GM21619 (cell line): ENCODE data around the gene TWIST2.

Source experiments
- ATAC-seq: cut with Tn5 transposase; IDR thresholded peaks from one replicate; pipeline ENCODE4 v1.9.1; 2021; ENCODE audit not compliant: unreplicated experiment

Gene TWIST2

DNA sequence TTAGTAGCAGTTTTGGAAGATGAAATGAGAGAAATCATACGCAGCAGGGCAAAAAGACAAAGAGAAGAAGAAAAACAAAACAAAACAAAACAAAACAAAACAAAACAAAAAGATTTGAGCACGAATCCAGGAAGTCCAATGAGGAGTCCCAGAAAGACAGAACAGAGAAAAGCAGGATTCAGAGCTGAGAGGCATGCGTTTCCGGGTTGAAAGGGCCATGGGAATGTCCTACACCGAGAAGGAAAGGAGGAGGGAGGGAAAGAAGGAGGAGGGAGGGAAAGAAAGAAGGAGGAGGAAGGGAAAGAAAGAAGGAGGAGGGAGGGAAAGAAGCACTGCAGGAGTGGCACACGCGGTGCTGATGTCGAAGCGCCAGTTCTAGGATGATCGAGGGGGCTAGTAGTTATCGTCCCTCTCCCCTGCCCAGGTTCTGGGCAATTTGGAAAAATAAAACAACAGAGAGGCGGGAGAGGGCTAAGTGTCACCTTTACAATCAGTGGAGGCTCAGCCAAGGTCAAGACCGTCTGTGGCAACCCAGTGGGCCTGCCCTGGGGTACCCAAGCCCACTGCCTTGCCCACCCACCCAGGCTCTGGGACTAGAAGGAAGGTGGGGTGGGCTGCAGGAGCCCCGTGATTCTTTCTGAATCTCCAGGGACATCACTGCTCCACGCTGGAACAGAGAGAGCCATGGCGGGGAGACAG, 68.4 kb downstream of the TWIST2 start:
- no peak for ATAC-seq

DNA sequence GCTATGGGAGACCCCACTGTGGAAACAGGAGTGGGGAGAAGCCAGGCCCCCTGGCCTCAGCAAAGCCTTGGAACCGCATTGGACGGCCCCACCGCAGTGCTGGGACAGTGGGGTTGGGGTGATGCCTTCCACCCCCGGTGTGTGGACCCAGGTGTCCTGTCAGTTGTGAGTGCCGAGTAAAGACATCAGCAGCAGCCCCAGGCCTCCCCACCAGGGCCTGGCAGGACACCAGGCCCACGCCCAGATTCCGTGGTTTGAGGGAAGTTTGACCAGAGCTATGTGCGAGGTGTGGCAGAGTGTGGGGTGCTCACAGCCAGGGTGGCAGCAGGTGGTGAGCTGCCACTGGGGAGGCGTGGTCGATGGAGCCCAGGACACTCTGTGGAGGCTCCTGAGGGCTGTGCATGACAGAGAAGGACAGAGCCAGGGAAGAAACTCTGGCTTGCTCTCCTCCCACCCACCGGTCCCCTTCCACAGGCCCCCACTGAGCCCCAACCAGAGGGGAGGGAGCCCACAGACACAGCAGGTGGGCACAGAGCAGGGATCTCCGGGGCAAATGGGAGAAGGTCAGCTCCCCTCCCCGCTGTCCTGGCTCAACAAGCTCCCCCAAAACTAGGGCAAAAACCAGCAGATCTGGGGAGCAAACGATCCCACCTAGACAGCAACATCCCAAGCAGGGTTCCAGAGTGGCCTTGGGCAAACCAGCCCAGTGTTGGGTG, 69.1 kb downstream of the TWIST2 start:
- no peak for ATAC-seq

- no peak for ATAC-seq
Observed at GRCh38 chr2:238919307-238919706, 71.4 kb downstream of the TWIST2 start.

GRCh38 chr2:238920053-238920452, 72.2 kb downstream of the TWIST2 start:
- no peak for ATAC-seq

DNA sequence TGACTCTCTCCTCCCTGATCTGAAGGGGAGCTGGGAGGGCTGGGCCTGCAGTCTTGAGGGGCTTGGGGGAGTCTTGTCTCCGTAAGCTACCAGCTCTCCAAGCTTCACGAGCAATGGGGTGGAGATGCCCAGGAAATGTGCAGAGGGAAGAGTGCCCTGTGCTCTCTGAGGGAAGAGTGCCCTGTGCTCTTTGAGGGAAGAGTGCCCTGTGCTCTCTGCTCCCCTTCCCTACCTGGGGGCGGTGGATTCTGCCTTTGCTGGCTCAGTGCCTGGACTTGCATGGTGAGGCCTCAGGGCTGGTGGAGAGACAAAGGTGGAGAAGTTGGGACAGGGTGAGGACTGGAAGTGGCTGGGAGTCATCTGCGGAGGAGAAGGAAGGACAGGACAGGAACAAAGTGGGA, 72.7 kb downstream of the TWIST2 start:
- no peak for ATAC-seq

DNA sequence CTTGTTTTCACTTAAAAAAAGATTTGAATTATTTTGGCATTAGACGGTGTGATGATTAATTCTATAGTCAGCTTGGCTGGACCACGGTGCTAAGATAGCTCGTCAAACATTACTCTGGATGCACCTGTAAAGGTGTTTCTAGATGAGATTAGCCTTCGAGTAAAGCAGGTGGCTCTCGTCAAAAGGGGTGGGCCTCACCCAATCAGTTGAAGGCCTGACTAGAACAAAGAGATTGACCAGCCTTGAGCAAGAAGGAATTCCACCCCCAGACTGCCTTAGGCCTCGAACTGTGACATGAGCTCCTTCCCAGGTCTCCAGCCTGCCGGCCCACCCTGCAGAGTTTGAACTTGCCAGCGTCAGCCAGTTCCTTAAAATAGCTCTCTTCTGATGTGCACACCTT, 73.4 kb downstream of the TWIST2 start:
- ATAC-seq: no peak

DNA sequence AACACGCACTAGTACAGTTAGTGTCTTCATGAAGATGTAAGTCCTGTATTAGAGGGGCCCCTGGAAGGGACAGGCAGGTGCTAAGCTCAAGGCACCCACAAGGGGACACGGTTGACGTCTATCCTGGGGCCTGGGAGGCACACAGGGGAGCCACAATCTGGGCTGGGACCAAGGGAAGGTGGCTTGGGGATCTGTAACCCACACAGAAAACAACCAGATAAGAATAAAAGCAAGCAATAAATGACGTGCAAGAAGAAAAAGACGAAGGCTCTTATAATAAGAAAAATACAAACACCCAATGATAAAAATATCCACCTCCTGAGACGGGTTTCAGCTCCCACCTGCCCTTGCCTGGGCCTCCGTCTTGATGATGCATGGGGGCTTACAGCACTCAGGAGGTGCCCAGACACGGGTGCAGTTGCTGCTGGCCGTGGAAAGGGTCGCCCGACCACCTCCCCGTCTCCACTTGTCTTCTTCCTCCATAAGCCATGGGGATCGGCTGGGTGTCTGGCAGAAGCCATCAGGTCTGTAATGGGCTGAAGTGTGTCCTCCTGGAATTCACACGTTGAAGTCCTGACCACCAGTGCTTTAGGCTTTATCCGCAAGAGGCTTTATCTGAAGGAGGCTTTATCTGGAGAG, 73.9 kb downstream of the TWIST2 start:
- ATAC-seq: no peak

DNA sequence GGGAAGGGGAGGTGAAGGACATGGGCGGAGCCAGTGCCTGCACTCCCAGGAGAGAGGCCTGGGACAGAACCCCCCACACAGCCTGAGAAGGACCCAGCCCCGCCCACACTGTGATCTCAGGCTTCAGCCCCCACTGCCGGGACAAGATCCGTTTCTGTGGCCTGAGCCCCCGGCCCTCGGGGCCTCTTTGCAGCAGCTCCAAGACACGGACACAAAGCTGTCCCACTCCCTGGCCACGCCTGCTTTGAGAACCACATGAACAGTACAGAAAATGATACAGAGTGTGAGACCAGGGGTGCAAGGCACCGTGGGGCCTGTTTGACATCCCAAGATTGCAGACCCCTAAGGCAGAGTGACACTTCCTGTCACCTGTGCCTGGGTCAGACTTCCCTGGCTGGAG, 74.5 kb downstream of the TWIST2 start:
- ATAC-seq: no peak

- ATAC-seq: no peak
Observed at GRCh38 chr2:238924032-238924431, 76.1 kb downstream of the TWIST2 start.

GRCh38 chr2:238924796-238925195, 76.9 kb downstream of the TWIST2 start:
- no peak for ATAC-seq

GRCh38 chr2:238925281-238925680, 77.4 kb downstream of the TWIST2 start:
- no peak for ATAC-seq

DNA sequence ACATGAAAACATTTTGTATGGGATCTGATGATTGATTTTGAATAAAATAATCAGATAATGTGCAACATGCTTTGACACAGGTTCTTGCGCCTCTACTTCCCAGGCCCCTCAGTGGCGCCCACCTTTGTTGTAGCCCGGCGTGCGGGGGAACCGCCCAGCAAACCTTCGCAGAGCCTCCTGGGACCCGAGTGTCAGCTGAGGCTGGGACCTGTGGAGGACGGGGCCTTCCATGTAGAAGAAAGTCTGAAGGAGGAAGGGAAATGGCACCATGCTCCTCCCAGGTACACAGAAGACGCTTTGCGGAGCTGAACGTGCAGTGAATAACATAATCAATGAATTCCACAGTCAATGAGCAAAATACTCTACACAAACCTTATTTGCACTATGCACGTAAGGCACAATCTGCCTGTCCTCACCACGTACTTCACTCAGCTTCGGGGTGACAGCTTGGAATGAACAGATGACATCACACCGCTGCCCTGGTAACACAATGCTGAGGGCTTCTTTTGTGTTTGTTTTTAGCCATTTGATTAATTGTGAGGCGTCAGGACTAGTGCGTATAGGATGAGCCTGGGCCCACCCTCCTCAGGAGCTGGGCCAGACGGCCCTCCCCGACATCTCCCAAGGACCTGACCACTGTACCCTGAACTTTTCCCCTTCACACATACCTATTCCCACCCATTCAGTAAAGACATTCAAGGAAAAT, 78.1 kb downstream of the TWIST2 start:
- ATAC-seq: no peak

DNA sequence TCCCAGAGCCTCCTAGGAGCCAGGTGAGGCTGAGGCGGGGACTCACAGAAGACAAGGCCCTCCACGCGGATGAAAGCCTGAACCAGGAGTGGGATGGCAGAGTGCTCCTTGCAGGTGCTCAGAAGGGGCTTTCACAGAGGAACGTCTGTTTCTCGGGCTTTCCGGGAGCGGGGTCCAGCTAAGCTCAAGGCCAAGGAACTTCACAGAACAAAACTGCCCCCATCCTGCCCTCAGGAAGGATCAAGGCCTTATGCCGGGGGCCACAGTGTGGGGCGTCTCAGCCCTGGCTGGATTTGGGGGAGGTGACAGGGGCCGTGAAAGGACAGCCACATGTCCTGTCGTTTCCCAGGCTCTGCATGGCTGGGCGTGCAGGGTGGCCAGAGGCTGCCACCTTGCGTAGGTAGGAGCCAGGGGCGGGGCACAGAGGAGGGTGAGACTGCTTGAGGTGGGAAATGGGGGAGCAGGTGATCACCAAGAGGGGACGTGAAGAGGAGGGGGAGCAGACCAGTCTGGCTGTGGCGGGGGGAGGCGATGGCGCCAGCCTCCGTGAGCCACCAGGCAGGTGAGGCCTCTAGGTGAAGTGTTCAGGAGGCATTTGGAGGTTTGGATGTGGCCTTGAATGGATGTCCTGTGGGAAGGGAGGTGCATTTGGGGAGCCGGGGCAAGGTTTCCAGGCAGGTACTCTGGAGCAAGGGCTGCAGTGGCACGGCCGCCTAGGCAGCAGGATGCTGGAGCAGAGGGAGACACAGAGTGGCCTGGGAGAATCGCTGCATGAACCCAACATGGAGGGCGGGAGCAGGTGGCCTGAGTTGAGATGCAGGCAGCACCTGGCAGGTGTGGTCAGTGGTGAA, 79.1 kb downstream of the TWIST2 start:
- ATAC-seq: no peak

DNA sequence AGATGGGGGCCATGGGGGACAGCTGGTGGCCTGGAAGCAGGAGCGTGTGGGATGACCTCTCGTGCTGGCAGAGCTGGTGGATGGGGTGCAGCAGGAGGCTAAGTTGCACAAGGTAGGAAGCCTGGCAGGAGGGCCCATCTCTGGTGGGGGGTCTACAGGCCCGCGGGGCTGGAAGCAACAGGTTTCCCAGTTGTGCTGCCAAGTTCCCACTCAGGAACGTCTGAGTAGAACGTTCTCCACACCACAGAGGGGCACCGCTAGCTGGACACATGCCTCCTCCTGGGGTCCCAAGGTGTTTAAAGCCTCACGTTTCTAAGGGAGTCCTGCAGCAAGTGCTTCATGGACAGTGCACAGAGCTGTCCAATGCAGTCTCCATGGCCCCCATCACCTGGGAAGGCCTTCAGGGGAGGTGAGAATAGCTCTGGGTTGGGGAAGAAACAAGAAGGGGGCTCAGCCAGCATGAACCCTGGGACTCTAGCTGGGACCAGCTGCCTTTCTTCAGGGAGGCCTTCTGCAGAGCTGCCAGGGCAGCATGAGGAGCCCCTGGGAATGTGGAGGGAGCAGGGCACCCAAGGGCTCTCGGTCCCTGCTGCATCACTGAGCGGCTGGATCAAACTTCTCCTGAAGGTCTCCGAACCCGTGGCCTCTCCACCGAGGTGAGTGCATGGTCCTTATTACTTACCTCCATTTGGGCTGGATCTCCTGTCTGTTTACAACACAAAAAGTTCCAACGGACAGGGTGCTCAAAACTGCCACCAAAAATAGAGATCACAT, 80.0 kb downstream of the TWIST2 start:
- no peak for ATAC-seq

DNA sequence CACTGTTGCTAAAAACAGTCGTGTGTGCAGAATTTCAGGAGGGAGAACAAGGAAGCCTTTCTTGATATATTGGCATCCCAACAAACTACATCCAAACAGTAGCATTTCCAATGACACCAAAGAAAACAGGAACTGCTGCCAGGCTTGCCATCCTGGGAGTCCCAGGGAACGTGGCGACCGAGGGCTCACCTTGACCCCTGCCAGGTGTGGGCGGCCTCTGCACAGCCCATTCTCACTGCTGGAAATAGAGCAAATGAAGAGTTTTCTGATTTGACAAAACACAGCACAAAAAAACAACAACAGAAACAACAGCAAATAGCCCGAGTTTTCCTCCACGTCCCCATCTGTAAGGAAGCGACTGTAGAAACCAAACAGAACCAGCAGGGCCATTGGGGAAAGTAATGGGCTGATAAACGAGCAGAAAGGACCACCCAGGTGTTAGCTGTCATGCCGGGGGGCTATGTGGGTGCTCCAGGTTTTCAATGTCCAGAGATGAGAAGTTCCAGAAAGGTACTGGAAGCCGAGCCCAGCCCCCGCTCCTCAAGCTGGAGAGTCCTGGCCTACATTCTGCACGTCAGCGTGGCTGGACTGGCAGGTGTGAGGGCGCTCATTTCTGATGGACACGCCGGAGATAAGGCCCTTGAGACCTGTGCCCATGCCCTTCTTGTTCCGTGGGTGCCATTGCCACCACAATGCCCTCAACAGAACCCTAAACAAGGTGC, 80.8 kb downstream of the TWIST2 start:
- ATAC-seq: no peak

- ATAC-seq: no peak
Observed at GRCh38 chr2:238929242-238930081, 81.6 kb downstream of the TWIST2 start.

DNA sequence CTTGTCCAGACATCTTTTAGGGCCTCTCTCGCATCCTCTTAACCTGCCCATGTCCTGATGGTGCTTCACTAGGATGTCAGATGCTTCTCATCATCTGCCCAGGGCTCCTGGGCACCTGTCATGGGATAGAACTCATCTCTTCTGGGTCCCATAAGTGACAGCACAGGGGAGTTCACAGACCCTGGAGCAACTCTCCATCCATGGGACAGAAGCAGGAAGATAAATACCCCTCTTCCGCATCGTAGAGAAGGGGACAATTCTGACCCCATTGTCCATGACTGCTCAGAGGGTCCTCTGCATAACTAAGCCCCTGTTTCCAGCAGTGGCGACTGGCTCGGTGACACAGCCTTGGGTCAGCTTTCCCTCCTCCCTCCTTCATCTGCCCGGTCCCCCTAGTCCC, 82.3 kb downstream of the TWIST2 start:
- no peak for ATAC-seq
